H1 (cell line): ENCODE data around the gene GALNT11. TPM values are rescaled to one million over a fixed set of nuclear protein-coding genes. Genes with fewer than 3 reads are reported as not detected.

Experiments used
- CTCF ChIA-PET: fragments of 300-600 bp; sonication (Branson Sonifier 250); formaldehyde crosslinking; loops from one replicate; lab custom pipeline; 2021; ENCODE audit not compliant: partially characterized antibody; lab: Charles Lee
- POLR2A ChIA-PET: fragments of 300-600 bp; sonication (Branson Sonifier 250); formaldehyde crosslinking; loops from one replicate; lab custom pipeline; 2021; ENCODE audit warnings: inconsistent platforms; ENCODE audit not compliant: partially characterized antibody; lab: Charles Lee
- DNase-seq, 2 experiments: peaks; one replicate each; pipeline versions ENCODE4 v3.0.0 to v3.0.0-alpha.2; 2010 to 2022; ENCODE audit warnings: low spot score in 2 of 2, low read depth in 1 of 2, mixed read lengths in 1 of 2
- FAIRE-seq: peaks from 2 replicates; lab custom pipeline; 2011; peaks lifted over from hg19 to GRCh38; lab: Jason Lieb, UNC
- H2AFZ ChIP-seq: 2 replicates; pipeline ENCODE4 v1.8.1; 2012; ENCODE audit warnings: low read length, inconsistent platforms
- H2AK5ac ChIP-seq: 2 replicates; pipeline ENCODE4 v1.6.1; 2013; ENCODE audit warnings: low read depth, low read length
- H2BK120ac ChIP-seq: replicated peaks from 2 replicates; pipeline ENCODE3; 2013; ENCODE audit warnings: low read depth, low read length, inconsistent platforms
- H2BK12ac ChIP-seq: 2 replicates; pipeline ENCODE4 v1.6.1; 2013; ENCODE audit warnings: low read depth, low read length
- H2BK15ac ChIP-seq: 2 replicates; pipeline ENCODE4 v1.6.1; 2013; ENCODE audit warnings: low read length
- H2BK20ac ChIP-seq: 2 replicates; pipeline ENCODE4 v1.6.1; 2013; ENCODE audit warnings: low read length
- H2BK5ac ChIP-seq: 2 replicates; pipeline ENCODE4 v1.6.1; 2013; ENCODE audit warnings: low read depth, low read length
- H3K14ac ChIP-seq: 2 replicates; pipeline ENCODE4 v1.6.1; 2013; ENCODE audit warnings: inconsistent platforms; ENCODE audit not compliant: insufficient read length
- H3K18ac ChIP-seq: 2 replicates; pipeline ENCODE4 v1.6.1; 2013; ENCODE audit warnings: low read length; ENCODE audit errors: extremely low read depth
- H3K23ac ChIP-seq: 2 replicates; pipeline ENCODE4 v1.6.1; 2013; ENCODE audit warnings: inconsistent platforms; ENCODE audit not compliant: insufficient read length
- H3K23me2 ChIP-seq: 2 replicates; pipeline ENCODE4 v1.6.1; 2013; ENCODE audit warnings: low read depth, low read length
- H3K27ac ChIP-seq: 2 replicates; pipeline ENCODE4 v1.6.1; 2011; ENCODE audit warnings: low read depth, low read length, inconsistent platforms
- H3K27me3 ChIP-seq, 4 experiments: replicated peaks in 1 of 4; 1 replicate in 1 of 4; 2 replicates in 3 of 4; pipeline versions ENCODE4 v1.6.1 to v1.8.1; 2011 to 2013; ENCODE audit warnings: low read length in 3 of 4, mild to moderate bottlenecking in 3 of 4, inconsistent platforms in 2 of 4, mixed read lengths in 2 of 4, moderate library complexity in 1 of 4; ENCODE audit not compliant: control insufficient read depth in 3 of 4, insufficient read depth in 3 of 4; ENCODE audit errors: extremely low read depth in 1 of 4
- H3K36me3 ChIP-seq, 4 experiments: 2 replicates each; pipeline versions ENCODE4 v1.6.1 to v1.8.1; 2011 to 2013; ENCODE audit warnings: mild to moderate bottlenecking in 4 of 4, low read length in 3 of 4, moderate library complexity in 2 of 4, control low read depth in 1 of 4, inconsistent platforms in 1 of 4; ENCODE audit not compliant: insufficient read depth in 4 of 4, control insufficient read depth in 2 of 4
- H3K4ac ChIP-seq: replicated peaks from 2 replicates; pipeline ENCODE3; 2013; ENCODE audit warnings: low read length, low read depth, mixed read lengths, inconsistent platforms; ENCODE audit not compliant: insufficient read length
- H3K4me1 ChIP-seq, 4 experiments: replicated peaks in 1 of 4; 1 replicate in 1 of 4; 2 replicates in 3 of 4; pipeline versions ENCODE4 v1.6.1 to v1.8.1; 2011 to 2013; ENCODE audit warnings: low read length in 3 of 4, inconsistent platforms in 2 of 4, mixed read lengths in 1 of 4; ENCODE audit not compliant: insufficient read depth in 4 of 4, control insufficient read depth in 3 of 4
- H3K4me2 ChIP-seq, 2 experiments: 2 replicates each; pipeline versions ENCODE4 v1.6.1 to v1.8.1; 2011 to 2013; ENCODE audit warnings: low read depth in 2 of 2, low read length in 2 of 2, control low read depth in 1 of 2, inconsistent platforms in 1 of 2, mild to moderate bottlenecking in 1 of 2; ENCODE audit not compliant: insufficient read depth in 1 of 2
- H3K4me3 ChIP-seq, 4 experiments: fragments of 200-600, 300-600 bp in 1 of 4; sonication (generic), shearing (Covaris generic), sonication (Bioruptor Twin) in 1 of 4; 2 replicates each; pipeline versions ENCODE4 v1.5.1 to v1.8.1; 2011 to 2016; ENCODE audit warnings: low read length in 4 of 4, low read depth in 3 of 4, control low read depth in 2 of 4, inconsistent platforms in 2 of 4, mild to moderate bottlenecking in 2 of 4, mixed read lengths in 1 of 4, moderate library complexity in 1 of 4; ENCODE audit not compliant: insufficient read depth in 2 of 4; ENCODE audit errors: extremely low read depth in 1 of 4
- H3K56ac ChIP-seq: replicated peaks from 2 replicates; pipeline ENCODE3; 2013; ENCODE audit warnings: low read depth, mild to moderate bottlenecking, mixed read lengths, low read length, inconsistent platforms; ENCODE audit not compliant: insufficient read length
- H3K79me1 ChIP-seq: 2 replicates; pipeline ENCODE4 v1.6.1; 2013; ENCODE audit warnings: low read depth, low read length, control low read depth
- H3K79me2 ChIP-seq, 2 experiments: 2 replicates each; pipeline versions ENCODE4 v1.6.1 to v1.8.1; 2012 to 2013; ENCODE audit warnings: low read length in 2 of 2, mild to moderate bottlenecking in 2 of 2, inconsistent platforms in 1 of 2; ENCODE audit not compliant: insufficient read depth in 2 of 2, control insufficient read depth in 1 of 2
- H3K9ac ChIP-seq, 4 experiments: replicated peaks in 1 of 4; 1 replicate in 1 of 4; 2 replicates in 3 of 4; pipeline versions ENCODE4 v1.6.1 to v1.8.1; 2011 to 2013; ENCODE audit warnings: low read depth in 3 of 4, low read length in 3 of 4, control low read depth in 2 of 4, mild to moderate bottlenecking in 2 of 4, moderate library complexity in 2 of 4, inconsistent platforms in 1 of 4; ENCODE audit errors: extremely low read depth in 1 of 4
- H3K9me3 ChIP-seq, 2 experiments: 2 replicates each; pipeline versions ENCODE4 v1.6.1 to v1.8.1; 2012 to 2013; ENCODE audit warnings: mild to moderate bottlenecking in 2 of 2, moderate library complexity in 2 of 2, control low read depth in 1 of 2, inconsistent platforms in 1 of 2, low read depth in 1 of 2, low read length in 1 of 2, mixed read lengths in 1 of 2; ENCODE audit not compliant: insufficient read depth in 2 of 2
- H4K20me1 ChIP-seq, 2 experiments: replicated peaks in 1 of 2; 2 replicates each; pipeline versions ENCODE3 to v1.8.1; 2011 to 2013; ENCODE audit warnings: inconsistent platforms in 2 of 2, low read length in 2 of 2, mild to moderate bottlenecking in 1 of 2; ENCODE audit not compliant: insufficient read depth in 2 of 2, control insufficient read depth in 1 of 2
- H4K5ac ChIP-seq: 2 replicates; pipeline ENCODE4 v1.6.1; 2013; ENCODE audit warnings: low read length, low read depth, mixed read lengths, inconsistent platforms; ENCODE audit not compliant: insufficient read length
- H4K8ac ChIP-seq: 2 replicates; pipeline ENCODE4 v1.8.0; 2013; ENCODE audit warnings: mild to moderate bottlenecking, moderate library complexity, low read length, inconsistent platforms; ENCODE audit not compliant: insufficient read depth; ENCODE audit errors: extremely low read depth
- H4K91ac ChIP-seq: replicated peaks from 2 replicates; pipeline ENCODE3; 2013; ENCODE audit warnings: low read length, mixed read lengths, inconsistent platforms; ENCODE audit not compliant: insufficient read length
- WGBS, 2 experiments: shearing (Covaris generic) in 1 of 2; methylation state at CpG; one replicate each; pipeline versions ENCODE4 v1.1.6 to v1.1.7; 2013 to 2015; ENCODE audit warnings: low lambda C conversion rate in 2 of 2, mixed read lengths in 2 of 2, inconsistent platforms in 1 of 2, low coverage in 1 of 2, missing lambda C conversion rate in 1 of 2; ENCODE audit not compliant: insufficient replicate concordance in 2 of 2, insufficient coverage in 1 of 2, insufficient read length in 1 of 2; ENCODE audit errors: extremely low coverage in 1 of 2, missing lambda C conversion rate in 1 of 2; 5-methylcytosine and 5-hydroxymethylcytosine counted together
- polyA plus RNA-seq, 7 experiments: library from polyadenylated mRNA; depleted of rRNA in 3 of 7; stranded (reverse) in 5 of 7; unstranded in 2 of 7; fragments of >200 nt in 5 of 7; fragments of 200-250 nt in 2 of 7; gene quantifications; 1 replicate in 5 of 7; 2 replicates in 1 of 7; 4 replicates in 1 of 7; pipeline versions ENCODE4 v1.2.1 to v1.2.3, GENCODE V29; 2011 to 2013; ENCODE audit warnings: missing spikeins in 2 of 7, mixed read lengths in 2 of 7
- total RNA-seq: library from RNA; stranded (reverse); fragmentation: NEBNext Ultra II Directional; extraction: Animal tissue kit (Norgen Biotek cat#: 25700); gene quantifications from 2 replicates; pipeline ENCODE4 v1.2.1, GENCODE V29; 2021

Gene GALNT11
- total and polyA plus RNA-seq, 2 of the 8 experiments (the other 6 are each of a cell fraction or from before 2014, with no cell fraction given) = 20.5 to 23.2 TPM

DNA sequence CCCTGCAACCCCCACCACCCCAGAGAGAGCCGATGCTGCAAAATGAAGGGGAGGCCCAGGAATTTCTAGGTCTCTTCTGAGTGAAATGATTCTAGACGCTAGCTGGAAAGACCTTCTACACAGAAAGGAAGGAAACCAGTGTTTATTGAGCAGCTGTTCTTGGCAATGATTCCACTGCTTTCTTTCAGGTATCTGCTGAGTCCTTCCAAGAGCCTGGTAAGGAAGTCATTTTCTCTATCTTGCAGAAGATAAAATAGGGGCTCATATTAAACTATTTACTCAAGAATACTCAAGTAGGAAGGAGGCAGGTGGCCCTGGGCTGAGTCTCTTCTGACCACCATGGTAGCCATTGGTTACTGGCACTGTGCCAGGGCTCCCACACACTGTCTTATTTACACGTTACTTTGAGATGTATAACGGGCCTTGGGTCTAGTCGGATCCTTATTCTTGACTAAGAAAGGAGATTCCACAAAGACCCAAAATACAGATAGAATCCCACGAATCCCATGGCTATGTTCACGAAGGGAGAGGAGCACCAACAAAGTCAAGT is 112.1 kb downstream of the GALNT11 start:
- no peak for FAIRE-seq
- no peak overlapping the region for H3K14ac ChIP-seq
- CTCF ChIA-PET = interaction anchor here (1.0 to 2.6 kb wide), 4 partner anchors 9 to 61 kb away, joined by 3 to 7 read pairs (median 4); no protein-coding TSS in a partner anchor
- H3K4me3 ChIP-seq = no peak overlapping the region
- no peak overlapping the region for H4K8ac ChIP-seq
- no peaks in the 10 kb centered on the region for H3K4me1 ChIP-seq
- H2BK120ac ChIP-seq = no peak overlapping the region
- H3K56ac ChIP-seq = no peak overlapping the region
- H3K23me2 ChIP-seq = no peaks in the 10 kb centered on the region
- POLR2A ChIA-PET = interaction anchor here (1.6 kb wide), 1 partner anchor 10 kb away, joined by 3 read pairs; no protein-coding TSS in a partner anchor
- H3K4me2 ChIP-seq = no peak overlapping the region
- no peak overlapping the region for H2AK5ac ChIP-seq
- no peak overlapping the region for H2AFZ ChIP-seq
- no peak overlapping the region for H4K91ac ChIP-seq
- H3K18ac ChIP-seq = no peak overlapping the region
- no peak overlapping the region for H3K4ac ChIP-seq
- no peaks in the 10 kb centered on the region for H3K27me3 ChIP-seq
- no peak overlapping the region for H2BK15ac ChIP-seq
- no peaks in the 10 kb centered on the region for H3K79me2 ChIP-seq
- H3K36me3 ChIP-seq = peaks cover 3 to 27% (median 22%) of the 10 kb centered on the region in 4 experiments; a peak in 7 of 8 replicates
- no peak overlapping the region for H3K9ac ChIP-seq
- no peak overlapping the region for H2BK20ac ChIP-seq
- no peaks in the 10 kb centered on the region for H3K9me3 ChIP-seq
- no peak overlapping the region for H4K5ac ChIP-seq
- no peak overlapping the region for H2BK12ac ChIP-seq
- H3K79me1 ChIP-seq = no peaks in the 10 kb centered on the region; the same call in 1 of the 2 replicates
- no peak overlapping the region for H2BK5ac ChIP-seq
- no peak overlapping the region for H3K23ac ChIP-seq
- H3K27ac ChIP-seq = no peak overlapping the region; the same call in 1 of the 2 replicates
- H4K20me1 ChIP-seq = no peaks in the 10 kb centered on the region
- 89% methylated on average over 7 of the region's 7 CpGs; no CpG with 5 or more reads in 1 of the 2 experiments for WGBS, 2 experiments
- DNase-seq = no peak
